Left hindlimb (tissue), 1 donor: ENCODE measurements around the gene NUPR1.
"Not testable (repeated sequence)": the region's sequence is repeated elsewhere in the genome, so short reads cannot be mapped to it uniquely, and the experiment has no call there.

Experiments used
- DNase-seq: peaks from one replicate; pipeline ENCODE4 v3.0.0-alpha.2; 2018

The NUPR1 gene

GRCh38 chr16:28497861-28498599 is 40.7 kb downstream of the NUPR1 start:
- no peak for DNase-seq

GRCh38 chr16:28497386-28497785 is 41.4 kb downstream of the NUPR1 start:
- no peak for DNase-seq

GRCh38 chr16:28496844-28497243 is 41.9 kb downstream of the NUPR1 start:
- DNase-seq: no peak

- DNase-seq: no peak
Observed at GRCh38 chr16:28495795-28496749, 42.7 kb downstream of the NUPR1 start.

DNA sequence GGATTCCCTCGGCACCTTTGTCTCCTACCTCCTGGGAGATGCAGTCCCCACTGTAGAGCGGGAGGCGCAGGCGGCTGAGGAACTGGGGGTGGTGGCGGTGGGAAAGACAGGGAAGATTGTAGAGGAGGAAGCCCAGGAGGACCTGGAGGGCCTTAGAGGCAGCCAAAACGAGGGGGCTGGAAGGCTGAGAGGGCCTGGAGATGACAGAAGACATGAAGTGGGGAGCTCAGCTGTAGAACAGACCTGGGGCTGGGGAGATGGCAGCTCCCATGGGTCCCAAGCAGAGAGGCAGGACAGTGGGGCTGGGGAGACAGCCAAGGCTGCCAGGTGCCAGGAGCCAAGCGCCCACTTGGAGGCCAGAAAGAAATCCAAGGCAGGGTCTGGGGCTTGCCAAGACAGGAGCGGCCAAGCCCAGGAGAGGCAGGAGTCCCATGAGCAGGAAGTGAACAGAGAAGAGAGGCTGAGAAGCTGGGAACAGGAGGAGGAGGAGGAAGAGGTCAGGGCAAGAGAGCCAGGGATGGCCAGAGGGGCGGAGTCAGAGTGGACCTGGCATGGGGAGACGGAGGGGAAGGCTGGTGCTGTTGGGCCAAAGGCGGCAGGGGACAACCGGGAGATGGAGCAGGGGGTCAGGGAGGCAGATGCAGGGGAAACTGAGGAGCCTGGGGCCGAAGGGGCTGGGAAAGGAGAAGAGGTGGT is 43.5 kb downstream of the NUPR1 start:
- no peak for DNase-seq

GRCh38 chr16:28494121-28494851 is 44.5 kb downstream of the NUPR1 start, which contains the start of gene APOBR:
TSS of gene APOBR (plus strand) at chr16:28494643. CDS start at chr16:28494682, 39 bp downstream.
- DNase-seq: no peak

DNA sequence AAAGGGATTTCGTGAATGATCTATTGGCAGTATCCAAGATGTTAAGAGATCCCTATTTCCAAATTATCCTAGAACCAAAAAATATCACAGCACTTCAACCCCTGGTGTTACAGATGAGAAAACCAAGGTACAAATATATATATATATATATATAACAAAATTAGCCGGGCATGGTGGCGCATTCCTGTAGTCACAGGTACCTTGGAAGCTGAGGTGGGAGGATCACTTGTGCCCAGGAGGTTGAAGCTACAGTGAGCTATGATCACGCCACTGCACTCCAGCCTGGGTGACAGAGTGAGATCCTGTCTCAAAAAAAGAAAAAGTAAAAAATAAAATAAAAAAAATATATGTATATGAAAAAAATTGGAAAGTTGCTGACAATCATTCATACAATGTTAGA is 46.3 kb downstream of the NUPR1 start:
- DNase-seq: no peak

GRCh38 chr16:28491970-28492474 is 46.8 kb downstream of the NUPR1 start, which contains the start of gene CLN3:
TSS of gene CLN3 (minus strand) at chr16:28492074. CDS start at chr16:28491759, 315 bp downstream.
- DNase-seq: peak; percentile 95

DNA sequence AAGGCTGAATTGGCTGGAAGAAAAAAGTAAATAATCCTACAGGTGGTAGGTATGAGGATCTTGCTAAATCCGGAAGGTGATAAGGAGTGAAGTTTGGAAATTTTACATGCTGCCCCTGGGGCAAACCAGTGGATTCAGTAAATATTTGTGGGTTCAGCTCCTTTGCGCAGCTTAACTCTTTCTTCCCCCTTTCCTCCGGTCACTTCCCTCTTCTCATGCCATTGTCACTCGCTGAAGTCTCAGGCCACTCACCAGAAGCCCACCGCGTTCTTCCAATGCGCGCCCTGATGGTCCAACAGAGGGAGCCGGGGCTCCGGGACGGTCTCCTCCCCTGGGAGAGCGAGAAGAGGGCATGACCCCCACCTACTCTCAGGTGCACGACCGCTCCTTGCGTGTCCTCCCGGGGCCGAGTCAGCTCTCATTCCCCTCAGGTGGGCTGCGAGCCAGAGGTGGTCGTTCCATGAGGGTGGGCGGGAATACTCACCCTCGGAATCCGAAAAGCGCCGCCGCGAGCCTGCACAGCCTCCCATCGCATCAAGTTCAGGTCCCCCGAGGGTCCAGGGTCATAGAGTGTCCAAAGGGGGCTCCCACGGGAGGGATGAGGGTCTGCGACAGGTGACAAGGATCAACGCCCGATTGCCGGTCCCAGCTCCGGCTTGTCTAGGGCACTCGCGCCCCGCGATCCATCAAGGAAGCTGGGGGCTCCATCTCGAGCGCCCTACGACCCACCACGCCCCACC is 47.4 kb downstream of the NUPR1 start:
- no peak for DNase-seq

DNA sequence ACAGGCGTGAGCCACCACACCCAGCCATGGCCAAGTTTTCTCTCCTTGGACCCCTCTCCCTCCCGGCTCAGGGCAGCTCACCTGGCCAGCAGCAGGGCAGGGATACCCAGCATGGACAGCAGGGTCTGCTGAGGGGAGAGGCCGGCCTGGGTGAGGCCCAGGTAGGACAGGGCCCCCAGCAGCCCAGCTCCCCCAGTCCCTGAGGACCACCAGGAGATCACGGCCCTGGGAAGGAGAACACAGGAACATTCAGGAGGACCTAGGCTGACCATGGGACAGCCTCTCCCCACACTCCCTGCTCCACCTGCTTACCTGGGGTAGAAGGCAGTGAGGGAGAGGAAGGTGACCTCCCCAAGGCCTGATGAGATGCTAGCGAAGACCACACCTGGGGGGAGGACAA is 52.5 kb downstream of the NUPR1 start:
- DNase-seq: no peak

- not testable (repeated sequence) for DNase-seq
Observed at GRCh38 chr16:28483361-28483760, 55.4 kb downstream of the NUPR1 start.
